Keratinocyte (primary cell): ENCODE results near the gene CFAP46.
"Not testable (repeated sequence)": the region's sequence is repeated elsewhere in the genome, so short reads cannot be mapped to it uniquely, and the experiment has no call there.

Source experiments
- EZH2 ChIP-seq: IDR thresholded peaks from one replicate; pipeline ENCODE4 v1.6.1; 2012; ENCODE audit warnings: inconsistent platforms, mild to moderate bottlenecking, low read length, moderate library complexity
- TF ChIP-seq, protein P1 (sequence below), 3 experiments: IDR thresholded peaks in 1 of 3; conservative IDR thresholded peaks in 1 of 3; optimal IDR thresholded peaks in 1 of 3; 2 replicates in 2 of 3; 3 replicates in 1 of 3; pipeline versions ENCODE3 to v1.5.1; 2011; ENCODE audit warnings: low read length in 3 of 3, mild to moderate bottlenecking in 3 of 3, moderate library complexity in 2 of 3, control low read depth in 1 of 3, inconsistent platforms in 1 of 3; ENCODE audit not compliant: insufficient read depth in 2 of 3; ENCODE audit errors: extremely low read depth in 1 of 3

DNA sequence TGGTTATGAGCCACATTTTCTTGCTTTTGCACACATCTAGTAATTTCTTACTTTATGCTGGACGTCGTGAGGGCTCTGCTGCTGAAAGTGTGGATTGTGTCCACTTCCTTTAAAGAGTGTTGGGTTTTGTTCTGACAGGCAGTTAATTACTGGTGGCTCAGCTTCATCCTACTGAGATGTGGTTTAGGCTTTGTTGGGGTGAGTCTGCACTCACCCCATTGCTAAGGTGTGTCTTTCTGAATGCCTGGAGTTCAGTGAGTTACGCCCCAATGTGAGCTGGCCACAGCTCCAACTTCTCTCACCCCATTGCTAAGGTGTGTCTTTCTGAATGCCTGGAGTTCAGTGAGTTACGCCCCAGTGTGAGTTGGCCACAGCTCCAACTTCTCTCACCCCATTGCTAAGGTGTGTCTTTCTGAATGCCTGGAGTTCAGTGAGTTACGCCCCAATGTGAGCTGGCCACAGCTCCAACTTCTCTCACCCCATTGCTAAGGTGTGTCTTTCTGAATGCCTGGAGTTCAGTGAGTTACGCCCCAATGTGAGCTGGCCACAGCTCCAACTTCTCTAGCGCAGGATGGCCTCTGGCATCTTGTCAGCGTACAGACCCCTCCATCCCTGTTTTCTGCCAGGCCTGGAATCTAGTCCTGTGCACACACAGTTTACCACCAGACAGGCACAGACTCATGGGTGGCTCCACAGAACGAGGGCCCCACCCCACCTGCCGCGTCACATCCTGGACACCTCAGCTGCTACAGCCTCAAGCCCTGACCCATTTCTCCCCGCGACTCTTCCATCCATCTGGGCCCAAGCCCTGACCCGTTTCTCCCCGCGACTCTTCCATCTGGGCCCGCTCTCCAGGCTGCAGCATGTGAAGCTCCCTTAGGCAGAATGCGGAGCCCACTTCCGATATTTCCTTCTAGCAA, 39.5 kb downstream of the CFAP46 start:
- TF ChIP-seq, protein P1, sequence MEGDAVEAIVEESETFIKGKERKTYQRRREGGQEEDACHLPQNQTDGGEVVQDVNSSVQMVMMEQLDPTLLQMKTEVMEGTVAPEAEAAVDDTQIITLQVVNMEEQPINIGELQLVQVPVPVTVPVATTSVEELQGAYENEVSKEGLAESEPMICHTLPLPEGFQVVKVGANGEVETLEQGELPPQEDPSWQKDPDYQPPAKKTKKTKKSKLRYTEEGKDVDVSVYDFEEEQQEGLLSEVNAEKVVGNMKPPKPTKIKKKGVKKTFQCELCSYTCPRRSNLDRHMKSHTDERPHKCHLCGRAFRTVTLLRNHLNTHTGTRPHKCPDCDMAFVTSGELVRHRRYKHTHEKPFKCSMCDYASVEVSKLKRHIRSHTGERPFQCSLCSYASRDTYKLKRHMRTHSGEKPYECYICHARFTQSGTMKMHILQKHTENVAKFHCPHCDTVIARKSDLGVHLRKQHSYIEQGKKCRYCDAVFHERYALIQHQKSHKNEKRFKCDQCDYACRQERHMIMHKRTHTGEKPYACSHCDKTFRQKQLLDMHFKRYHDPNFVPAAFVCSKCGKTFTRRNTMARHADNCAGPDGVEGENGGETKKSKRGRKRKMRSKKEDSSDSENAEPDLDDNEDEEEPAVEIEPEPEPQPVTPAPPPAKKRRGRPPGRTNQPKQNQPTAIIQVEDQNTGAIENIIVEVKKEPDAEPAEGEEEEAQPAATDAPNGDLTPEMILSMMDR (optimal IDR thresholded peaks at IDR 0.05 in 1 of 3, IDR thresholded peaks at IDR 0.05 in 1 of 3, conservative IDR thresholded peaks at IDR 0.05 in 1 of 3; ENCODE audit: extremely low read depth in 1 of 3, insufficient read depth in 2 of 3, low read length in 3 of 3), result not testable (repeated sequence)
- not testable (repeated sequence) for TF ChIP-seq EZH2
